OCI-LY3 (cell line): ENCODE results near the gene RETN.

Source experiments
- H2AFZ ChIP-seq: fragments of 200-600, 300-600 bp; shearing (Covaris generic); 2 replicates; pipeline ENCODE4 v1.6.0; 2014; ENCODE audit warnings: antibody characterized with exemption, low read depth, low read length
- H3K27ac ChIP-seq: fragments of 200-600, 300-600 bp; sonication (generic); 2 replicates; pipeline ENCODE4 v1.5.1; 2014; ENCODE audit warnings: mild to moderate bottlenecking, low read length, moderate library complexity, mixed read lengths
- H3K27me3 ChIP-seq: fragments of 200-600, 300-600 bp; sonication (generic); 2 replicates; pipeline ENCODE4 v1.6.1; 2014; ENCODE audit warnings: low read depth, low read length, mixed read lengths
- H3K36me3 ChIP-seq: fragments of 200-600, 300-600 bp; sonication (generic); replicated peaks from 2 replicates; pipeline ENCODE3; 2014; ENCODE audit warnings: low read depth, low read length, mixed read lengths
- H3K4me1 ChIP-seq: fragments of 300-600, 200-600 bp; sonication (generic); 2 replicates; pipeline ENCODE4 v1.6.1; 2014; ENCODE audit warnings: low read length, mixed read lengths
- H3K4me2 ChIP-seq: fragments of 200-600, 300-600 bp; sonication (generic); 2 replicates; pipeline ENCODE4 v1.6.1; 2014; ENCODE audit warnings: low read length, mixed read lengths
- H3K4me3 ChIP-seq: fragments of 300-600, 200-600 bp; sonication (generic); 2 replicates; pipeline ENCODE4 v1.5.1; 2014; ENCODE audit warnings: antibody characterized with exemption, mild to moderate bottlenecking, low read length, moderate library complexity
- H3K79me2 ChIP-seq: fragments of 300-600, 200-600 bp; shearing (Covaris generic); 2 replicates; pipeline ENCODE4 v1.6.1; 2014; ENCODE audit warnings: mild to moderate bottlenecking, low read length, mixed read lengths
- H3K9ac ChIP-seq: fragments of 300-600, 200-600 bp; shearing (Covaris generic); 2 replicates; pipeline ENCODE4 v1.6.0; 2014; ENCODE audit warnings: mild to moderate bottlenecking, low read length, moderate library complexity
- H3K9me3 ChIP-seq: fragments of 200-600, 300-600 bp; shearing (Covaris generic); 2 replicates; pipeline ENCODE4 v1.6.1; 2014; ENCODE audit warnings: low read length, mixed read lengths; ENCODE audit not compliant: insufficient read depth
- H4K20me1 ChIP-seq: fragments of 200-600, 300-600 bp; sonication (generic); 2 replicates; pipeline ENCODE4 v1.6.1; 2016; ENCODE audit warnings: low read length, mixed read lengths; ENCODE audit not compliant: insufficient read depth
- CTCF ChIP-seq: fragments of 200-600, 300-600 bp; sonication (generic); IDR thresholded peaks from 2 replicates; pipeline ENCODE4 v1.5.1; 2014; ENCODE audit warnings: antibody characterized with exemption, low read length, low read depth
- EZH2phosphoT487 ChIP-seq: fragments of 200-600 bp; shearing (Covaris generic); IDR thresholded peaks from 2 replicates; pipeline ENCODE4 v1.6.1; 2018; ENCODE audit warnings: antibody characterized with exemption, mixed run types, low read depth

The RETN gene

GRCh38 chr19:7705387-7706187 lies 36.7 kb downstream of the RETN start:
- peaks cover 55% of the 10 kb centered on the region for H3K4me1 ChIP-seq
- H3K36me3 ChIP-seq, result no peaks in the 10 kb centered on the region
- no peaks in the 10 kb centered on the region; the same call in 1 of the 2 replicates for H4K20me1 ChIP-seq
- no peaks in the 10 kb centered on the region for H3K79me2 ChIP-seq
- peak overlapping the region; percentile 43; the same call in 1 of the 2 replicates for H3K9ac ChIP-seq
- TF ChIP-seq EZH2phosphoT487, result peak; percentile 95
- TF ChIP-seq CTCF, result no peak
- H3K27me3 ChIP-seq, result peaks cover 72% of the 10 kb centered on the region
- H3K4me3 ChIP-seq, result peak overlapping the region; percentile 67
- H3K27ac ChIP-seq, result peak overlapping the region; percentile 43; the same call in 1 of the 2 replicates
- H3K4me2 ChIP-seq, result peak overlapping the region; percentile 94
- no peak overlapping the region; the same call in 1 of the 2 replicates for H2AFZ ChIP-seq
- no peaks in the 10 kb centered on the region for H3K9me3 ChIP-seq

- Histone ChIP-seq H3K36me3 (no peaks in the 10 kb centered on the region), H3K79me2 (no peaks in the 10 kb centered on the region), H3K9ac (peak overlapping the region; percentile 43; the same call in 1 of the 2 replicates), H2AFZ (no peak overlapping the region; the same call in 1 of the 2 replicates), H3K9me3 (no peaks in the 10 kb centered on the region), H3K27me3 (peaks cover 70% of the 10 kb centered on the region), H4K20me1 (no peaks in the 10 kb centered on the region; the same call in 1 of the 2 replicates), H3K27ac (peak overlapping the region; percentile 43; the same call in 1 of the 2 replicates), H3K4me1 (peaks cover 52% of the 10 kb centered on the region), H3K4me2 (peak overlapping the region; percentile 94), H3K4me3 (peak overlapping the region; percentile 67)
- TF ChIP-seq CTCF (no peak), EZH2phosphoT487 (no peak)
Observed at GRCh38 chr19:7706188-7706954, 37.5 kb downstream of the RETN start.

- Histone ChIP-seq H3K27ac (no peak overlapping the region), H3K4me1 (peaks cover 46% of the 10 kb centered on the region)
Observed at GRCh38 chr19:7706955-7707456, 38.2 kb downstream of the RETN start.

More at GRCh38 chr19:7706955-7707456, 38.2 kb downstream of the RETN start:
- Histone ChIP-seq H3K27me3 (peaks cover 69% of the 10 kb centered on the region), H3K36me3 (no peaks in the 10 kb centered on the region), H4K20me1 (no peaks in the 10 kb centered on the region; the same call in 1 of the 2 replicates), H3K9ac (no peak overlapping the region), H3K4me3 (no peak overlapping the region), H3K79me2 (no peaks in the 10 kb centered on the region), H2AFZ (no peak overlapping the region), H3K9me3 (no peaks in the 10 kb centered on the region), H3K4me2 (no peak overlapping the region)
- no peak for TF ChIP-seq EZH2phosphoT487
- TF ChIP-seq CTCF, result no peak
